Epithelial cell of esophagus (primary cell): ENCODE measurements around the gene QKI.

ENCODE experiments used
- DNase-seq: peaks from one replicate; pipeline ENCODE4 v3.0.0; 2010; ENCODE audit warnings: low read depth
- H3K4me3 ChIP-seq: 2 replicates; pipeline ENCODE4 v1.5.1; 2011; ENCODE audit warnings: mild to moderate bottlenecking, low read length, control low read depth
- TF ChIP-seq, protein P1 (sequence below): IDR thresholded peaks from 2 replicates; pipeline ENCODE4 v1.5.1; 2011; ENCODE audit warnings: low read depth, mild to moderate bottlenecking, low read length, control low read depth, inconsistent platforms; ENCODE audit not compliant: insufficient read depth; ENCODE audit errors: missing control alignments

QKI gene

DNA sequence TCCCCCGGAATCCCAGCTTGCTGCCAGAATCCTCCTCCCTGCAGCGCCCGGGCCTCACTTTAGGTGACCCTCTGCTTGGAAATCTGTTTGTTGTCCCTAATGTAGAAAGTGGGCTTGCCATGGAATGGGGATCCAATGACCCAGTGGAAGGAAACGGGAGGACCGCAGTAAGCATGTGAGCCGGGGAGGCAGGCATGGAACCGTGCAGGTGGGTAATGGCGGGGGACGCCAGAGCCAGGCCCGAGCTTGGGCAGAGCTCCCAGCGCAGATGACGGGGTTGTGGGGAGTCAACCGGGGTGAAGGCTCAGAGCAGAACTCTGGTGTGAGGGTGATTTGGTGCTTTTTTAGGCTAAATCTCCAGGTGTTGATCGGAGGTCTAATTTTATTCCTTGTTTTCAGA lies 188.3 kb downstream of the QKI start:
- TF ChIP-seq, protein P1, sequence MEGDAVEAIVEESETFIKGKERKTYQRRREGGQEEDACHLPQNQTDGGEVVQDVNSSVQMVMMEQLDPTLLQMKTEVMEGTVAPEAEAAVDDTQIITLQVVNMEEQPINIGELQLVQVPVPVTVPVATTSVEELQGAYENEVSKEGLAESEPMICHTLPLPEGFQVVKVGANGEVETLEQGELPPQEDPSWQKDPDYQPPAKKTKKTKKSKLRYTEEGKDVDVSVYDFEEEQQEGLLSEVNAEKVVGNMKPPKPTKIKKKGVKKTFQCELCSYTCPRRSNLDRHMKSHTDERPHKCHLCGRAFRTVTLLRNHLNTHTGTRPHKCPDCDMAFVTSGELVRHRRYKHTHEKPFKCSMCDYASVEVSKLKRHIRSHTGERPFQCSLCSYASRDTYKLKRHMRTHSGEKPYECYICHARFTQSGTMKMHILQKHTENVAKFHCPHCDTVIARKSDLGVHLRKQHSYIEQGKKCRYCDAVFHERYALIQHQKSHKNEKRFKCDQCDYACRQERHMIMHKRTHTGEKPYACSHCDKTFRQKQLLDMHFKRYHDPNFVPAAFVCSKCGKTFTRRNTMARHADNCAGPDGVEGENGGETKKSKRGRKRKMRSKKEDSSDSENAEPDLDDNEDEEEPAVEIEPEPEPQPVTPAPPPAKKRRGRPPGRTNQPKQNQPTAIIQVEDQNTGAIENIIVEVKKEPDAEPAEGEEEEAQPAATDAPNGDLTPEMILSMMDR = no peak
- no peak for DNase-seq
- H3K4me3 ChIP-seq = no peak overlapping the region

DNA sequence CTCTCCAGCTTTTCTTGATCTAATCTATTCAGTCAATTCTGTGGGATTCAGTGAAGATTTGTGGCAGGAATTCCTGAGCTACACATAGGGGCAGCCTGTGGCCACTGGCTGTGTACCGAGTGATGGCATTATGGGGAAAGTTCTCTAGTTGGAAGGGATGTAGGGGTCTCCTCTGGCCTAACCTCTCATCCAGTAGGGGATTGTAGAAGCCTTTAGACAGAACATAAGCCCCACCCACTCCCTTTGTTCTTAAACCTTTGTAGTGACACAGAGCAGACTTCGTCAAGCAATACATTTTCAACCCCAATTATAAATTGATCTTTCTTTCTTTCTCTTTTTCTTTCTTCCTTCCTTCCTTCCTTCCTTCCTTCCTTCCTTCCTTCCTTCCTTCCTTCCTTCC lies 188.9 kb downstream of the QKI start:
- no peak overlapping the region for H3K4me3 ChIP-seq
- no peak for DNase-seq
- TF ChIP-seq, protein P1 = no peak

DNA sequence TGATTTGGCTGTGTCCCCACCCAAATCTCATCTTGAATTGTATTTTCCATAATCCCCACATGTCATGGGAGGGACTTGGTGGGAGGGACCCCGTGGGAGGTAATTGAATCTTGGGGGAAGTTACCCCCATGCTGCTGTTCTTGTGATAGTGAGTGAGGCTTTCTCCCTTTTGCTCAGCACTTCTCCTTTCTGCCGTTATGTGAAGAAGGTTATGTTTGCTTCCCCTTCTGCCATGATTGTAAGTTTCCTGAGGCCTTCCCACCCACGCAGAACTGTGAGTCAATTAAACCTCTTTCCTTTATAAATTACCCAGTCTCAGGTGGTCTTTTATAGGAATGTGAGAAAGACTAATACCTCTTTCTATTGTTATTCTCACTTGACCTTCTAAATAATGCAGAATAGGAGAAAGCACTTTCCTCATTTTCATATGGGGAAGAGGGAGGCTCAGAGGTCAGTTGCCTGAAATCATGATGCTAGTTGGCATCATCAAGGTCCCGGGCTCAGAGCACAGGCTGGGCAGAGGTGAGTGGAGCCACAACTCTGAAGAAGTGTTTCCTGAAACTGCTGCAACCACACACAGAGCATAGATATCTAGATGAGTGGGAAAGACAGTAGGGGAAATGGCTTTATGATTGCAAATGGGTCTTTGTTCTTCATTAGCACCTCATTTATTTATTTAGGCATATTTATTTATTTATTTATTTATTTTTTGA lies 191.0 kb downstream of the QKI start:
- no peak for DNase-seq
- H3K4me3 ChIP-seq = no peak overlapping the region
- TF ChIP-seq, protein P1 = no peak

DNA sequence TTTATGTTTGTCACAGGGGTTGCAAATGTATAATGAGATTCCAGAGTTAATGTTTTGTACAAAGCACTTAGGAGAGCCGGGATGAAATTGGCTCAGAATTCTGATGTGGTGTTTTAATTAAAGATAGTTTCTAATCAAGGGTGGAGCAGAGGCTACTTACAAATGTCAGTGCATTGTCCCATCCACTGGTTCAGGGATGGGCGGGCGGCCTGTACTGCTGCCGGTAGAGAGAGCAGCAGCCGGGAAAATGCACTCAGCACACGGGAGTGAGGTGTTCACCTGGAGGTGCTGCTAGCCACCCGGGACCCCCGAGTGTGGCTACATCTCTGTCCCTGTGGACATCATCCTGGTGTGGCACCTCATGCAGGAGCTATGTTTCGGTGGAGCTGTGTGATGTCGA lies 193.3 kb downstream of the QKI start:
- no peak for DNase-seq
- TF ChIP-seq, protein P1 = no peak
- H3K4me3 ChIP-seq = no peak overlapping the region

DNA sequence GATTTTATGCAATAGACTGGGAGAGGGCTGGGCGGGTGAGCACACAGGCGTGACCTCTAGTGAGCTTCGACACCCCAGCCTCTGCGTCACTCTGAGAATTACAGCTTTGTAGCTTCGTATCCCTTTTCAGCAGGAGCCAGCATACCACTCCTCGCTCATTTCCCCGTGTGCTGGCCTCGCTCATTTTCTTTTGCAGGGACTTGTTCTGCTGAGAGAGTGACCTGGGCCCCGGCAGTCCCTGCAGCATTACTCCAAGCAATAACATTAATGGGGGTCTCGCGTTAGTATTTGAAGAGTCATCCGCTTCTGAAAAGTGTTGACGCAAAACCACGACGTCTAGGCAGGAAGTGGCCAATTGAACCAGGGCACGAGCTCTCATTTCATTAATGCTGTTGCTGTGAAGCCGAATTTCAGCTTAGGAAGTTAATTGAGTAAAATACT lies 193.7 kb downstream of the QKI start:
- H3K4me3 ChIP-seq = no peak overlapping the region
- TF ChIP-seq, protein P1 = no peak
- no peak for DNase-seq

DNA sequence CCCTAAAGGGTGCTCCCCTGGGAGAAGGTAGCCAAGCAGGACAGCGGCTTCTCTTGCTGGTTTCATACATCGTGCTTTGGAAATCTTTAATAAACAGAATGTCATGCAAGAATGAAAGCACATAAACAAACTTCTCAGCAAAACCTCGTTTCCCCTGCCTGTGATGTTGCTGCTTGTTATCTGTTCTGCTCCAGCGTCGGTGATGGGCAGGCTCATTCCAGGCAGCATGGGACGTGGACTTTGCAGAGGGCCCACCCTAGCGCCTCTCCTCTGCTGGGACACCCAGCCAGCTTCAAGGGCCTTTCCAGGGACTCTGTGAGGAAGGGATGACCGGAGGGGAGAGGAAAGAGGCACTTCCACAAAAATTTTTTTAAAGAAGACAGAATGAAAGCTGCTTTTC lies 197.7 kb downstream of the QKI start:
- DNase-seq = no peak
- H3K4me3 ChIP-seq = no peak overlapping the region
- TF ChIP-seq, protein P1 = no peak

DNA sequence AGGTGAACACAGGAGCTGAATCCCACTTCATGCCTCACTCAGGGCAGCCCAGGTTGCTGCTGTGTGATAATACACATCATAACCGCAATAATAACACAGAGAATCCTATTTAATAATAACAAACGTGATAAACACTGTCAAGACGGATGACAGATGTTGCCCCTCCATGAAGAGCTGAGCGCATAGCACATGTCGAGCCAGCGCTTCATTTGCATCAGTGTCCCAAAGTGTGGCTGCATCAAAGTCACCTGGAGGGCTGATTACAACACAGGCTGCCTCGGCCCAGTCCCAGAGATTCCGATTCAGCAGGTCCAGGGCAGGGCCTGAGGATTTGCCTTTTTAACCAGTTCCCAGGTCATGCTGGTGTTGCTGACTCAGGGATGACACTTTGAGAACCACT lies 198.5 kb downstream of the QKI start:
- TF ChIP-seq, protein P1 = no peak

More for the DNA sequence above, 198.5 kb downstream of the QKI start:
- no peak overlapping the region for H3K4me3 ChIP-seq
- no peak for DNase-seq
